Measurements from ENCODE around the gene PIK3R4. TPM values are rescaled to one million over a fixed set of nuclear protein-coding genes. Genes with fewer than 3 reads are reported as not detected.

Gene PIK3R4
- total and polyA plus RNA-seq, 11 donors: 10.9 to 24.3 (median 15.7) TPM

GRCh38 chr3:130758624-130759369 lies 12.2 kb upstream of the PIK3R4 start:
- WGBS, 4 donors: 82 to 85% (median 84%) methylated on average over 7 of the region's 7 CpGs
- ATAC-seq: no peak
- TF ChIP-seq CTCF (IDR thresholded peaks at IDR 0.05) (no peak), POLR2A (IDR thresholded peaks at IDR 0.05) (no peak)
- no peaks in the 10 kb centered on the region for H3K27me3 ChIP-seq
- H3K4me1 ChIP-seq: peaks cover 0 to 6% (median 0%) of the 10 kb centered on the region in 12 donors
- DNase-seq: no peak
- no peaks in the 10 kb centered on the region for H3K36me3 ChIP-seq
- intact Hi-C loops (cut with DNase I): loop anchor here in 7 of 10 donors (1.0 to 2.0 kb wide), 2 partner anchors 134 to 135 kb away; no protein-coding TSS in a partner anchor
- H3K9me3 ChIP-seq: no peaks in the 10 kb centered on the region
- H3K4me3 ChIP-seq: no peak overlapping the region
- H3K27ac ChIP-seq: no peak overlapping the region

GRCh38 chr3:130757611-130758150 lies 11.1 kb upstream of the PIK3R4 start:
- TF ChIP-seq POLR2A (IDR thresholded peaks at IDR 0.05) (no peak), CTCF (IDR thresholded peaks at IDR 0.05) (no peak)
- no peaks in the 10 kb centered on the region for H3K36me3 ChIP-seq
- H3K27ac ChIP-seq: no peak overlapping the region
- H3K4me3 ChIP-seq: no peak overlapping the region
- H3K27me3 ChIP-seq: no peaks in the 10 kb centered on the region
- no peaks in the 10 kb centered on the region for H3K9me3 ChIP-seq
- DNase-seq: no peak
- no peak for ATAC-seq
- peaks cover 0 to 6% (median 0%) of the 10 kb centered on the region in 12 donors for H3K4me1 ChIP-seq
- intact Hi-C loops (cut with DNase I): loop anchor here in 2 of 10 donors (2.0 kb wide), 1 partner anchor 135 kb away; no protein-coding TSS in a partner anchor
- 82 to 89% (median 86%) methylated on average over 3 of the region's 3 CpGs for WGBS, 4 donors

DNA sequence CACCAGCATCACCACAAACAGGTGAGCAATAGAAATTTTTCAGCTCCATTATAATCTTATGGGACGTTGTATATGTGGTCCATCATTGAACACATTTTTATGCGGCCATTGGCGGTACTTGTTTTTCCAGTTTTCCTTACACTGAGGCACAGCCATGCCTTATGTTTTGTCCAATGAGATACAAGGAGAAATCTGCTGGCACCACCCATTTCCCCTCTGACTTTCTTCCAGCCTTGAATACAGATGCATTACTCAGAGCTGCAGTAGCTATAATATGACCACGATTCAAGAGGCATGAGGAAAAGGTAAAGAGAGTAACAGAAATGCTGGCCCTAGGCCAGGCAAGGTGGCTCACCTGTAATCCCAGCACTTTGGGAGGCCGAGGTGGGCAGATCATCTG lies 9.0 kb upstream of the PIK3R4 start:
- no peak for DNase-seq
- Histone ChIP-seq H3K4me1 (peaks cover 0 to 6% (median 0%) of the 10 kb centered on the region in 12 donors), H3K4me3 (no peak overlapping the region), H3K36me3 (no peaks in the 10 kb centered on the region), H3K27me3 (no peaks in the 10 kb centered on the region), H3K27ac (no peak overlapping the region), H3K9me3 (no peaks in the 10 kb centered on the region)
- ATAC-seq: no peak
- TF ChIP-seq CTCF (IDR thresholded peaks at IDR 0.05) (no peak), POLR2A (IDR thresholded peaks at IDR 0.05) (no peak)
- 75 to 82% (median 80%) methylated on average over 5 of the region's 5 CpGs for WGBS, 4 donors
- intact Hi-C loops (cut with DNase I): no loop called here

GRCh38 chr3:130748981-130749380 lies 2.4 kb upstream of the PIK3R4 start:
- no peak overlapping the region for H3K27ac ChIP-seq
- TF ChIP-seq POLR2A (IDR thresholded peaks at IDR 0.05) (no peak), CTCF (IDR thresholded peaks at IDR 0.05) (no peak)
- DNase-seq (no peak), ATAC-seq (no peak)
- H3K27me3 ChIP-seq: no peaks in the 10 kb centered on the region
- peaks cover 4 to 27% (median 22%) of the 10 kb centered on the region in 12 donors for H3K4me1 ChIP-seq
- H3K4me3 ChIP-seq: no peak overlapping the region
- WGBS, 4 donors: 59 to 65% (median 62%) methylated on average over 1 of the region's 1 CpG
- H3K9me3 ChIP-seq: no peaks in the 10 kb centered on the region
- H3K36me3 ChIP-seq: peaks cover 0 to 10% (median 8%) of the 10 kb centered on the region in 9 donors
- intact Hi-C loops (cut with DNase I): no loop called here
